Measurements from ENCODE around the gene PSG3. TPM values are rescaled to one million over a fixed set of nuclear protein-coding genes. Genes with fewer than 3 reads are reported as not detected.
A peak's percentile ranks its signal among the peaks of the same experiment; 100 is the strongest.
"Not testable (repeated sequence)": the region's sequence is repeated elsewhere in the genome, so short reads cannot be mapped to it uniquely, and the experiment has no call there.

The PSG3 gene
- total RNA-seq, 1 experiment from 2014 or later: not detected

DNA sequence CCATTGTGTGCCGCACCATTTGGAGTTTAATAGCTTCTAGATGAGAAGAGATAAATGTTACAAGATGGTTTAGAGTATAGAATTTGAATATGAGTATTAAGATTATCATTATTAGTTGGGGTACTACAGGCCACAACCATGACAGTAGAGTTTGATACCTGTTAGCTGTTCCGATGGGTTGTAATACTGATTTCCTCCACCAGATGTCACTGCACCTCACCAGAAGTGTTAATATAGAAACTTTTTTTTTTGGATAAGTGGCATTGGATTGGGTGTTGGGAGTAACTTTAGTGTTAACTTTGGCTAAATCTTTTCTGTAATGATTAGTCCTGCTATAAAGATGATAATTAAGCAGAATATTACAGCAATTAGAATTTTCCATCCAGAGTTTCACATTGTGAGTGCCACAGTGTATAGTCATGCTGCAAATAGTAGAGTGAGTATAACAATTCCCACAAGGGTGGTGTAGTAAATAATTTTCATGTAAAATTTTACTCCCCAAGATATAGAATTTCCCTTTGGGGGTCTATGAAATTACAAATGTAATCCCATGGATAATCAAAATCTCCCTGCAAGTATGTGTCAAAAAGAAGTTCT, 56.3 kb downstream of the PSG3 start:
- Histone ChIP-seq H3K23me2 (ENCODE audit: insufficient read length, low read depth, low read length, poor library complexity, severe bottlenecking) (no peaks in the 10 kb centered on the region), H3K79me2 (ENCODE audit: insufficient read depth, low read length) (no peaks in the 10 kb centered on the region), H4K20me1 (ENCODE audit: control insufficient read depth, insufficient read depth, insufficient read length) (no peaks in the 10 kb centered on the region), H4K91ac (ENCODE audit: insufficient read length, low read depth, low read length) (no peak overlapping the region), H3T11ph (ENCODE audit: low read length) (no peak overlapping the region), H2BK15ac (ENCODE audit: low read depth, low read length) (no peak overlapping the region), H3K9ac (ENCODE audit: extremely low read depth, insufficient read length, low read length) (no peak overlapping the region), H2BK20ac (ENCODE audit: low read depth, low read length, poor library complexity, severe bottlenecking) (no peak overlapping the region), H3K18ac (ENCODE audit: insufficient read length, low read depth, low read length) (no peak overlapping the region), H2AK5ac (ENCODE audit: insufficient read length, low read length) (no peak overlapping the region), H2AFZ (ENCODE audit: low read length) (no peak overlapping the region), H4K8ac (replicated peaks; ENCODE audit: insufficient read length, low read depth, low read length) (no peak overlapping the region), H3K23ac (ENCODE audit: insufficient read length, low read depth, low read length) (no peak overlapping the region), H2BK12ac (ENCODE audit: insufficient read length, low read depth, low read length) (no peak overlapping the region), H3K14ac (ENCODE audit: insufficient read depth, low read length) (no peak overlapping the region), H3K27me3 (ENCODE audit: insufficient read depth, low read length) (no peaks in the 10 kb centered on the region), H3K27ac (ENCODE audit: insufficient read length, low read depth, low read length) (no peak overlapping the region), H3K9me3 (ENCODE audit: control insufficient read depth, low read depth, low read length) (peaks cover 63% of the 10 kb centered on the region), H3K4ac (ENCODE audit: low read depth, low read length) (no peak overlapping the region), H4K5ac (ENCODE audit: insufficient read length, low read depth, low read length) (no peak overlapping the region), H3K56ac (ENCODE audit: insufficient read length, low read depth, low read length) (no peak overlapping the region), H3K4me2 (ENCODE audit: insufficient read depth, insufficient read length, low read length) (no peak overlapping the region), H3K4me1 (ENCODE audit: insufficient read depth, low read length) (no peaks in the 10 kb centered on the region), H2BK120ac (ENCODE audit: low read depth, low read length, poor library complexity, severe bottlenecking) (no peak overlapping the region), H2BK5ac (ENCODE audit: insufficient read length, low read length) (no peak overlapping the region), H3K79me1 (ENCODE audit: insufficient read depth, low read depth, low read length, poor library complexity, severe bottlenecking) (no peaks in the 10 kb centered on the region)
- WGBS (ENCODE audit: extremely low coverage, insufficient read length, low lambda C conversion rate): no CpG with 5 or more reads among the region's 2 CpGs
- DNase-seq: no peak
- Mint-ChIP-seq H3K36me3 (ENCODE audit: insufficient read depth in 1 of 3, low read depth in 3 of 3) (peaks cover 0 to 29% (median 7%) of the 10 kb centered on the region in 3 experiments; a peak in 5 of 7 replicates), H3K4me1 (no peaks in the 10 kb centered on the region), H3K27me3 (ENCODE audit: low read depth) (no peaks in the 10 kb centered on the region), H3K27ac (no peak overlapping the region), H3K4me3 (no peak overlapping the region), H3K9me3 (peaks cover 87% of the 10 kb centered on the region in 2 experiments)
- TF ChIP-seq, protein P1, sequence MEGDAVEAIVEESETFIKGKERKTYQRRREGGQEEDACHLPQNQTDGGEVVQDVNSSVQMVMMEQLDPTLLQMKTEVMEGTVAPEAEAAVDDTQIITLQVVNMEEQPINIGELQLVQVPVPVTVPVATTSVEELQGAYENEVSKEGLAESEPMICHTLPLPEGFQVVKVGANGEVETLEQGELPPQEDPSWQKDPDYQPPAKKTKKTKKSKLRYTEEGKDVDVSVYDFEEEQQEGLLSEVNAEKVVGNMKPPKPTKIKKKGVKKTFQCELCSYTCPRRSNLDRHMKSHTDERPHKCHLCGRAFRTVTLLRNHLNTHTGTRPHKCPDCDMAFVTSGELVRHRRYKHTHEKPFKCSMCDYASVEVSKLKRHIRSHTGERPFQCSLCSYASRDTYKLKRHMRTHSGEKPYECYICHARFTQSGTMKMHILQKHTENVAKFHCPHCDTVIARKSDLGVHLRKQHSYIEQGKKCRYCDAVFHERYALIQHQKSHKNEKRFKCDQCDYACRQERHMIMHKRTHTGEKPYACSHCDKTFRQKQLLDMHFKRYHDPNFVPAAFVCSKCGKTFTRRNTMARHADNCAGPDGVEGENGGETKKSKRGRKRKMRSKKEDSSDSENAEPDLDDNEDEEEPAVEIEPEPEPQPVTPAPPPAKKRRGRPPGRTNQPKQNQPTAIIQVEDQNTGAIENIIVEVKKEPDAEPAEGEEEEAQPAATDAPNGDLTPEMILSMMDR (conservative IDR thresholded peaks at IDR 0.05): peak; percentile 73

DNA sequence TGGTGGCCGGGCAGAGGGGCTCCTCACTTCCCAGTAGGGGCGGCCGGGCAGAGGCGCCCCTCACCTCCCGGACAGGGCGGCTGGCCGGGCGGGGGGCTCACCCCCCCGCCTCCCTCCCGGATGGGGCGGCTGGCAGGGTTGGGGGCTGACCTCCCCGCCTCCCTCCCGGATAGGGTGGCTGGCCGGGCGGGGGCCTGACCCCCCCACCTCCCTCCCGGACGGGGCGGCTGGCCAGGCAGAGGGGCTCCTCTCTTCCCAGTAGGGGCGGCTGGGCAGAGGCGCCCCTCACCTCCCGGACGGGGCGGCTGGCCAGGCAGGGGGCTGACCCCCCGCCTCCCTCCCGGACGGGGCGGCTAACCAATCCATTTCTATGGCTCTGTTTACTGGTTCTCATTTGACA, 64.0 kb downstream of the PSG3 start:
- not testable (repeated sequence) for H3K9ac ChIP-seq (ENCODE audit: extremely low read depth, insufficient read length, low read length); H3K14ac ChIP-seq (ENCODE audit: insufficient read depth, low read length); H4K8ac ChIP-seq (replicated peaks; ENCODE audit: insufficient read length, low read depth, low read length); H4K91ac ChIP-seq (ENCODE audit: insufficient read length, low read depth, low read length); H3K79me2 ChIP-seq (ENCODE audit: insufficient read depth, low read length); H3K27me3 ChIP-seq (ENCODE audit: insufficient read depth, low read length); H3K4me2 ChIP-seq (ENCODE audit: insufficient read depth, insufficient read length, low read length); H3T11ph ChIP-seq (ENCODE audit: low read length); H2BK20ac ChIP-seq (ENCODE audit: low read depth, low read length, poor library complexity, severe bottlenecking); H3K23me2 ChIP-seq (ENCODE audit: insufficient read length, low read depth, low read length, poor library complexity, severe bottlenecking); H2BK15ac ChIP-seq (ENCODE audit: low read depth, low read length); H2BK120ac ChIP-seq (ENCODE audit: low read depth, low read length, poor library complexity, severe bottlenecking); H2BK12ac ChIP-seq (ENCODE audit: insufficient read length, low read depth, low read length); H3K18ac ChIP-seq (ENCODE audit: insufficient read length, low read depth, low read length); H2BK5ac ChIP-seq (ENCODE audit: insufficient read length, low read length); H3K4me1 Mint-ChIP-seq; H3K27ac Mint-ChIP-seq; H4K5ac ChIP-seq (ENCODE audit: insufficient read length, low read depth, low read length); H2AK5ac ChIP-seq (ENCODE audit: insufficient read length, low read length); H3K27me3 Mint-ChIP-seq (ENCODE audit: low read depth); H3K56ac ChIP-seq (ENCODE audit: insufficient read length, low read depth, low read length); H3K4ac ChIP-seq (ENCODE audit: low read depth, low read length); H3K4me3 Mint-ChIP-seq; H3K79me1 ChIP-seq (ENCODE audit: insufficient read depth, low read depth, low read length, poor library complexity, severe bottlenecking); H2AFZ ChIP-seq (ENCODE audit: low read length); DNase-seq; H3K27ac ChIP-seq (ENCODE audit: insufficient read length, low read depth, low read length); H3K23ac ChIP-seq (ENCODE audit: insufficient read length, low read depth, low read length); H3K4me1 ChIP-seq (ENCODE audit: insufficient read depth, low read length); H4K20me1 ChIP-seq (ENCODE audit: control insufficient read depth, insufficient read depth, insufficient read length)
- peaks cover 71 to 76% of the 10 kb centered on the region in 2 experiments for H3K9me3 Mint-ChIP-seq
- H3K36me3 Mint-ChIP-seq (ENCODE audit: insufficient read depth in 1 of 3, low read depth in 3 of 3): peaks cover 0 to 25% (median 0%) of the 10 kb centered on the region in 3 experiments; a peak in 5 of 7 replicates
- H3K9me3 ChIP-seq (ENCODE audit: control insufficient read depth, low read depth, low read length): peaks cover 27% of the 10 kb centered on the region
- WGBS (ENCODE audit: extremely low coverage, insufficient read length, low lambda C conversion rate): no CpG with 5 or more reads among the region's 27 CpGs

Data from H9 (cell line).